ENCODE data around the gene CDH13.

The CDH13 gene

GRCh38 chr16:82650804-82651203 lies 24.0 kb downstream of the CDH13 start:
- no peak for DNase-seq (ENCODE audit: low read depth in 3 of 3, low spot score in 1 of 3)

DNA sequence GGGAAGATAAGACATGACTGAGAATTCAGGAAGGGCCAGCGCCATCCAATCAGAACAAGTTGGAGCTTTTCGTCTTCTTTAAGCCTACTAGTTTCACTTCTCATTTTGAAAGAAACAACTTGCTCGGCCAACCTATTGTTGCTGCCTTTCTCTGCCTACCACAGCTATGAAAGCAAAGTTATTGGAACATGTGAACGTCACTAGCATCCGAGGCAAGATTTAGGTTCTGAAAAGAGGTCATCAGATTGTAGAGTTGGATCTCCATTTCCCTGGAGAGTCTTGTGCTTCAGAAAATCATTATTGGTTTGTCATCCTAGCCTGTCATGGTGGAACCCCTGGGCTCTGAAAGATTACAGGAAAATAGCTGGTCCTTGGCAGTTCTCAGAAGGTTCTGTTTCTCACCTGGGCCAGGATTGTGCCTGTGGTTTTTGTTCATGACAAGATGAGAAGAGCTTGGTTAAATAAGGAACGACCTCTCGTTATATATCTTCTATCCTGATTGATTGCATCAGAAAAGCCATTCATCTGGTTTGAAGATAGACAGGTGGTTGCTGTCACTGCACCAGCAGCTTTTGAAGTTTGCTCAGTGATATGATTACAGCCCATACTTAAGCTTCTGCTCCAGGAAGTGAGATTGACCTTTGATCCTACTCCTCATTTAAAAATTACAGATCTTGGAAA lies 25.3 kb downstream of the CDH13 start:
- no peak for DNase-seq (ENCODE audit: low read depth in 3 of 3, low spot score in 1 of 3)

DNA sequence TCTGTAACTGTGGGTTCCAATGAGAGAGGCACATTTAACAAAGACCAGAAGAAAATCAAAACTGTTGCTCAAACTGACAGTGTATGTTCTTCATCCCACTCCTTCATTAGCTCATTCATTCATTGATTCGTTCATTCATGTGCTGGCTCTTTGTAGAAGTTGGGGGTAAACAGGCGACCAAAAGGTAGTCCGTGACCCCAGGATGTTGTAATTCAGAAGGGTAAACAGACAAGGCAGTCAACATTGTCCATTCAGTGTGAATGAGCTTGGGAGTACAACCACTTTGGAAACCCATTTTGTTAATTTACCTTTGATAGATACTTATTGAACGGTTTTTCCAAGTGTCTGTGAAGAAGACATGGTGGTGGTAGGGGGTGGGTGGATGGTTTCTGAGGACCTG lies 26.1 kb downstream of the CDH13 start:
- DNase-seq (ENCODE audit: low read depth in 3 of 3, low spot score in 1 of 3) = no peak

DNA sequence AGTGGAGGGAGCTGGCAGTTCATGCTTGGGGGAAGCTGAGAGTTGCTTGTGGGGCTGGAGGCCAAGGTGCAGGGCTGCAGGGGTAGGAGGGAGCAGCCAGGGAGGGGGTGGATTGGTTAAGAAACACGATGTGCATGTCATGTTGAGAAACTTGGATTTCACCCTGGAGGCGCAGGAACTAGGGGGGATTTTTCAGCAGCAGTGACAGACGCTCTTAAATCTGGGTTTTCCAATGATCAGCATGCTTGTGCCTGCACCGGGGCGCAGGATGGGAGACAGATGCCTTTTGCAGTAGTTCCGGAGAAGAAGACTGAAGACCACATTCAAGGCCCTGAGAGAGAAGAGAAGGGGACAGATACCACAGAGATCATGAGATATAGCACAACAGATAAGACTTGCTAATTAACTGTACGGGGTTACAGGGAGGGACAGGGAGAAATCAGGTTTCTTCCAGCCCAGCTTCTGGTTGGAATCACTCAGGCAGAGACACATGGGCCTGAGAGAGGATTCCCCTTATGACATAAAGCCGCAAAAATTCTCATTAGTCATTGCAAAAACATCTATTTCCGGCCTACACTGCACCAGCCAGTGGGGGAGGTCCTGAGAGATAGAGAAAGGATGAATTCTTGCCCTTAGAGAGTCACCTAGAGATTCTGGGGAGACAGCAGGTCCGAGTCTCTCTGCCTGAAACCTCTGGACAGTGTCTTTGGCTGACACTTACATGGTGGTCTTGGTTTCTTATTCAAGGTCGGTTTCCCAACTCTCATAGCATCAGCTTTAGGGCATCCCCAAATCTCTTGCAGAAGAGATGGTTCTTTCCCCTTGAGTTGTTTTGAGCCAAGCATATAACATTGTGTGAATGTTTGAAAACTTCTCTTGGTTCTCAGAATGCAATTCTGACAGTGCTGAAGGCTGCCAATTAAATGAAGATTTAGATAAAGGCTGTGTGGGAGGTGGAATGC lies 27.1 kb downstream of the CDH13 start:
- DNase-seq (ENCODE audit: low read depth in 3 of 3, low spot score in 1 of 3) = no peak

DNA sequence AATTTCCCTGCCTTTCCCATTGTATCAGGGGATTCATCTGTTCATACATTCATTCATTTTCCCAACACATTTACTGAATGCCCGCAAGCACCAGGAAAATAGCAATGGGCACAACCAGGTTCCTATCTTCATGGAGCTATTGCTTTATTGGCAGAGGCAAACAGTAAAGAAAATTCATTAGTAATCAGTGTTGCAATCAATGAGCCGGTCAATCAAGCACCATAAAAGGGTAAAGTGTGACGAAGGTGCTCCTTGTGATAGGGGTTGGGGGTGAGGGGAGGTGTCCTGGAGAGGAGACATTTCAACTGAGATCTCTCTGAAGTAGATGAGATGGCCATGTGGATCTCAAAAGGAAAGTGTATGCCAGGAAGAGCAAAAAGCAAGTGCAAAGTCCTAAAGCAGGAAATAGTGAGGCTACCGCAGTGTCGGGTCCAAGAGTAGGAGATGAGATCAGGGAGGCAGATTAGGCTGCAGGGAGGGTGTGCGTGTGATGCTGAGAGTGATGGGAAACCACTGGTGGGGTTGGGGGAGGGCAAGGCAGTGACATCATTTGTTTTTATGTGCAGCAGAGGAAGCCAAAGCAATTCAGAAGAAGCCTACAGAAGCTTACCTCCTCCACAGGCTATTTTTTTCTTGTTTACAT lies 28.4 kb downstream of the CDH13 start:
- DNase-seq (ENCODE audit: low read depth in 3 of 3, low spot score in 1 of 3) = peak; percentile 18 to 57 (median 27)

DNA sequence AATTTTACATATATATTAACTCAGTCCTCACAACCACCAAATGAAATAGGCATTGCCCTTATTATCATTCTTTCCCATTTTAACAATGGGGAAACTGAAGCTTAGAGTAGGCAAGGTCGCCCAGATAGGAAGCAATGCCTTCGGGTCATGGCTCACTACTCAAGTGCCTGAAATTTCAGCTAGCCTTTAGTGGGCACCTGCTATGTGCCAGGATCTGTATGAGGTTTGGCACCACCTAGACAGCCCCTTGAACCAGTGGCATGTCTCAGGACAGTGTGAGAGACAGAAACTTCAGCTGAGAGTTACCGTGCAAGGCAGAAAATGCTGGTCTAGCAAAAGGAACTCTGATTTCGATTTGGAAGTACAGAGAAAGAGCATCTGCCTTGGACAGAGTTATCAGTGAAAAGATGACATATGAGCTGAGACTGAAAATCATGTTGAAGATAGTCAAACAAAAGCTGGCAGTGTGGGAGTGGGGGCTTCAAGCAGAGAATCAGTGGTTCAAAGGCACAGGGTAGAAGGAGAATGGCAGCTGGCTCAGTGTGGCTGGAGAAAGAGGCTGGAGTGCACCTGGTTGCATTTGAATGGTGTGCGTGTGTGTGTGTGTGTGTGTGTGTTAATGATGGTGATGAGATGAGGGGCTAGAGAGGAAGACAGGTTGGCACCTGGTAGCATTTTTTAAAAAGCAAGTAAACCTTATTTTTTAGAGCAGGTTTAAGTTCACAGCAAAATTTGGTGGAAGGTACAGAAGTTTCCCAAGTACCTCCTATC lies 29.1 kb downstream of the CDH13 start:
- DNase-seq (ENCODE audit: low read depth in 3 of 3, low spot score in 1 of 3) = no peak

DNA sequence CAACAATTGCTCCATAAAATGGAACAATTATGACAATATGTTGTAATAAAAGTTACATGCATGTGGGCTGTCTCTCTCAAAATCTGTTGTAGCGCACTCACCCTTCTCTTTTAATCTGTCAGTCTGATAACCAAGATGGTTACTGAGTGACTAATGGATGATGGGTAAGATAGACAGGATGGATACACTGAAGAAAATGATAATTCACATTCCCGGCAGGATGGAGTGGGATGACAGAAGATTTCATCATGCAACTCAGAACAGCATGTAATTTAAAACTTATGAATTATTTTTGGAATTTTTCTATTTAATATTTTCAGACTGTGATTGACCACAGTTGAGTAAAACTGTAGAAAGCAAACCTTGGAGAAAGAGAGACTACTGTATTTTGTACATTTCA lies 30.5 kb downstream of the CDH13 start:
- no peak for DNase-seq (ENCODE audit: low read depth in 3 of 3, low spot score in 1 of 3)

DNA sequence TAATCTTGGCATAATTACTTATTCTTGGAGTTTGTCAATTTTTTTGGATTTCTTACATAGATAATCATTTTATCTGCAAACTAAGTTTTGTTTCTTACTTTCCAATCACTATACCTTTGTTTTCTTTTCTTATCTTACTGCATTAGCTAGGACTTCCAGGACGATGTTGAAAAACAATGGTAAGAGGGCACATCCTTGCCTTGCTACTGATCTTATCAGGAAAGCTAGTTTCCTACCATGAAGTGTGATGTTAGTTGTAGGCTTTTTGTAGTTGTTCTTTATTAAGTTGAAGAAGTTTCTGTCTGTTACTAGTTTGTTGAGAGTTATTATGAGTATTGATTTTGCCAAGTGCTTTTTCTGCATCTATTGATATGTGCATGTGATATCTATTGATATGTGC lies 31.0 kb downstream of the CDH13 start:
- no peak for DNase-seq (ENCODE audit: low read depth in 3 of 3, low spot score in 1 of 3)

DNA sequence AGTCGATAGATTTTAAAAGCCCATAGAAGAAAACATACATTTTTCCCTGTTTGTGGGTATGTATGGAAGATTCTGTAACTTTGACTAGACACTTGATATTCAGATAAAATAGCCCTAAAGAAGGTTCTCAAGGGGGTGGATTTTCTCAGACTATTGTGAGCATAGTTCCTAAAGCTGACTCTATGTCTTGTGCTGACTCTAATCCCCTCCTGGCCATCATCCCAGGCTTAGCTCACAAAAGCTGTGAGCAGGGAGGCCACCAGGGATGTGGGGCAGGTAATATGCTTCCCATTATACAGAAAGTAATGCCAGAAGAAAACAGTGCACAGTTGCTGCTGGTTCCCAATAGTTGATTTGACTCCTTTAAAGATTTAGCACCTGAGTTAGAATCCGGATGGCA lies 32.0 kb downstream of the CDH13 start:
- DNase-seq (ENCODE audit: low read depth in 3 of 3, low spot score in 1 of 3) = no peak

- DNase-seq (ENCODE audit: low read depth in 3 of 3, low spot score in 1 of 3) = no peak
These were observed 33.4 kb downstream of the CDH13 start for GRCh38 chr16:82660075-82660645.

DNA sequence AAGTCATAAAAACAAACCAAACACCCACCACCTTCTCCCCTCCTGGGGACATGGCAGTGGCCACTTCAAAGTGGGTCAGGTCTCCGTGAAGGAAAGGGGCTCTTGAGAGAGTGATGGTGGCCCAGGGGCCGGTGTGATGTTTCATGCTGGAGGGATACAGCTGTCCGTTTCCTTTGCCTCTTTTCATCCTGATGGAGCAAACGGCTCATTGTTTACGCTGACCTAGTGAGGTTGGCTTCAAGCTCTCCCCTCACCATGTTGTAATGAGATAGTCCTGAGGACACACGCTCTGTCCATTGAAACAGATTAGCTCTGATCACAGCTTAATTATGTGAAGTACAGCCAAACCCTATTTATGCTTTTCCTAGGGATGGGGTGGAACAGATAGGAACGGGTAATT lies 34.2 kb downstream of the CDH13 start:
- no peak for DNase-seq (ENCODE audit: low read depth in 3 of 3, low spot score in 1 of 3)

DNA sequence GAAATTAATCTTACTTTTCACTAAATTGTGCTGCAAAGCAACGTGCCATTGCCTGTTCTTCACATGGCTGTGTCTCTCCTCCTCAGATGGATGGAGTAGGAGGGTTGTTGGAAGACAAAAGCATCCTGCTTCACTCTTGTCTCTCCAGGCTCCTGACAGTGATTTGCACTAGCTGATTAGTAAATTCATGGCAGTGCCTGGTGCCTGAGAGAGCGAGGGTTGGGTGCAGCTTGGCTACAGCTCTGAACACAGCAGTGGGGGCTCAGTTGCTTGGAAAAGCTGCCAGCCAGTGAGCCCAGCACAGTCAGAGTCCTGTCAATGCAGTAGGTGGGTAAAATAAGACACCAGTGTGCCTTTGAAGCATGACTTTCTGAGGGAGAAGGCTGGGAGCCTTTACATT lies 37.4 kb downstream of the CDH13 start:
- DNase-seq (ENCODE audit: low read depth in 3 of 3, low spot score in 1 of 3) = no peak

DNA sequence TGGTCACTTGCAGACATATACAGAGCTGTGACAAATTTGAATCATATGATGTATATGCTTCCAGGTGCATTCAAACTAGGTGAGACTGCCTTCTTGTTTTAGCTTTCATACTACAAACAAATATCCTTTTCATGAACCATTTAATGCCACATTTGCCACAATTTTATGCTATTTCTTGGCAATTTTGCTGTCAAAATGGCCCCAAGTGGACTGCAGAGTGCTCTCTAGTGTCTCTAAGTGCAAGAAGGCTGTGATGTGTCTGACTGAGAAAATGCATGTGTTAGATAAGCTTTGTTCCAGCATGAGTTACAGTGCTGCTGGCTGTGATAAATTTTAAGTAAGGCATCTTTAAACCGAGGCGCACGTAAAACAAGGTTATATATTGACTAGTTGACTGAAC lies 38.3 kb downstream of the CDH13 start:
- no peak for DNase-seq (ENCODE audit: low read depth in 3 of 3, low spot score in 1 of 3)

DNA sequence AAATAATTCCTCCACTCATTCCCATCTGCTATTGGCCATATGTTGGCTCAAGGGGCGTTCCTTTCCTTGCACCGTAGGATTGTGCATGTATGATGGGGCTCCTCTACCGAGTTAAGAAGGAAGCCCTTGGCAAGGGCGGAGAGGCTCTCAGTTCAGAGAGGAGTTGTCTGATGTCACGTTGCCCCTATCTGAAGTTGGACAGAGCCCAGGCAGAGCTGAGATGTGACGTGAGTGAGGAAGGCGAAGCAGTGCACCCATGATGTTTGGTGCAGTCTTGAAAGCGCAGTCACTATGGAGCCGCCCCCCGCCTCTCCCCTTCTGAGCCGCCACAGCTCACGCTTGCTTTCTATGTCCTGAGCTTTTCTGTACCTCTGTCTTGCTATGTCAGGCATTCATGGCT lies 40.7 kb downstream of the CDH13 start:
- no peak for DNase-seq (ENCODE audit: low read depth in 3 of 3, low spot score in 1 of 3)

DNA sequence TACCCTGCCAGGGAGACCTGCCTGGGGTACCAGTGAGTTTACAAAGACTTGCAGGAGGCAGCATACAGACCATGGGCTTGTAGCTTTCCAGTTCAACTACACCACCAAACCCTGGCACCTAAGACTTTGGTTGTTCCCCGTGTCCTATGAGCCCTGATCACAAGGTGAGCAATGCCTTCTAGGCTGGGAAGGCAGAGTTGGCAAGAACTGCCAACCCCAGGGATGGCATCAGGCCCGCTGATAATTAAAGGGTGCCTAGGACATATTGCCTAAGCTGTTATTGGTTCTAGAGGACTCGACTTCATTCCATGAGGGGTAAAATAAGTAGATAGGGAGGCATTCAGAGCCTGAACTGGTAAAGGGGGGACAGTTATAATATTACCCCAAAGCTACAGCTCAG lies 41.3 kb downstream of the CDH13 start:
- no peak for DNase-seq (ENCODE audit: low read depth in 3 of 3, low spot score in 1 of 3)

DNA sequence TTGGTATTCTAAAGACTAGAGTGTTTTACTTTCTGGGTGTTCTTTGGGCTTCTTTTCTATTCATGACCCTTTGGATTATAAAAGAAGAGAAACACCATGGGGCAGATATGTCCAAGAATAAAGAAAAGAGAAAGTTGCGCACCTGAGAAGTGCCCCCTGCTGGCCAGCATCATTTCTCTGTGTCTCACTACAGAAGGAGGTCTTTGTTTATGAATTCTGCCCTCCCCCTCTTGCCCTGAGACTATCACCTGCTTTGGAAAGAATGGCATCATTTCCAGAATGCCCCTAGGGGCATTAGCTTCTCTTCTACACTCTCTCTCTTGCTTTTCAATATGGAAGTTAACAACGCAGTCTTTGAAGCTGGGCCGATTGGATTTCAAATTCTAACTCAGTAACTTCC lies 45.0 kb downstream of the CDH13 start:
- no peak for DNase-seq (ENCODE audit: low read depth in 3 of 3, low spot score in 1 of 3)

GRCh38 chr16:82672676-82673075 lies 45.9 kb downstream of the CDH13 start:
- DNase-seq (ENCODE audit: low read depth in 3 of 3, low spot score in 1 of 3) = no peak

DNA sequence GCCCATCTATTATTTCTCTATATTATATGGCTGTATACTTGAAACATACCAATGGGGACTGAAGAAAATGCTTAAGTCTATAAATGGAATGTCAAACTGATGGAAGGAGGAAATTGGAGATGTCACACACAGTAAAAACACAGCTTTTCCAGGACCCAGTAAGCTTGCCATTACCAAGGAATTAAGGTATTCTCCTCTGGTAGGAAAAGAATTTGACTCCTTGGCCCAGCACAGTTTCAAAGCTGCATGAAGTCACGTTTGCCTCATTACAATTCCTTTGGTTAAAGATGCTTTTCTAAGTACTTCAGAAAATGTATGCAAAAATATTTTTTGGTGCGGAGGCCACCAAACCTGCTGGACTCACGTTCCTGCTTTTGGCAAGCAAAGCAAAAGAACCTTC lies 48.5 kb downstream of the CDH13 start:
- DNase-seq (ENCODE audit: low read depth in 3 of 3, low spot score in 1 of 3) = no peak

GRCh38 chr16:82681592-82681991 lies 54.8 kb downstream of the CDH13 start:
- DNase-seq (ENCODE audit: low read depth in 3 of 3, low spot score in 1 of 3) = no peak

- no peak for DNase-seq (ENCODE audit: low read depth in 3 of 3, low spot score in 1 of 3)
These were observed 56.0 kb downstream of the CDH13 start for GRCh38 chr16:82682767-82683166.

DNA sequence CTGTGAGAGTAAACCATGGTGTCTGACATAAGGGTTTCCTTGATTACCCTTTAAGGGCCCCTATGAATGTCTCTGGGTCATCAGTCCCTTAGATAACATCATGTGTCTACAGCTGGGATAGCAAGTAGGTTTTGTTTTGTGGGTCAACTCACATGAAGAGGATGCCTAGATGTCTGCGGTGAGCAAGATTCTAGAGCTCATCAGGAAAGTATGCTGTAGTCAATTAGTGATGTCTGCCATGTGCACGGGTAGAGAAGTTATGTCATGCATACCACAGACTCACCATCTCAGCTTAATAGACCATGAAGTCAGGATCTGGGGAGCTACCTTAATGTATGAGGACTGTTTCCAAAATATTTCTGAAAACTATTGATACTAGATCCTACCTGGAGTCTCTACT lies 57.5 kb downstream of the CDH13 start:
- no peak for DNase-seq (ENCODE audit: low read depth in 3 of 3, low spot score in 1 of 3)
